ENCODE data around the gene SLC30A10.

GRCh38 chr1:219902951-219903350 lies 25.4 kb downstream of the SLC30A10 start:
- TF ChIP-seq CTCF (conservative IDR thresholded peaks at IDR 0.05; ENCODE audit: low read length), result no peak
- TF ChIP-seq EZH2phosphoT487 (IDR thresholded peaks at IDR 0.05; ENCODE audit: borderline replicate concordance), result no peak
